Esophagus (tissue), 2 donors: ENCODE results near the gene C2orf81. TPM values are rescaled to one million over a fixed set of nuclear protein-coding genes. Genes with fewer than 3 reads are reported as not detected.
"Not testable (repeated sequence)": the region's sequence is repeated elsewhere in the genome, so short reads cannot be mapped to it uniquely, and the experiment has no call there.

ENCODE experiments used
- H3K27ac ChIP-seq, 2 donors: one replicate each; pipeline ENCODE4 v1.5.1; 2013; ENCODE audit warnings: low read depth in 2 of 2, mild to moderate bottlenecking in 2 of 2, inconsistent platforms in 1 of 2, low read length in 1 of 2, moderate library complexity in 1 of 2
- H3K27me3 ChIP-seq, 2 donors: one replicate each; pipeline ENCODE4 v1.6.1; 2013; ENCODE audit warnings: low read length in 2 of 2, control low read depth in 1 of 2, mild to moderate bottlenecking in 1 of 2; ENCODE audit not compliant: insufficient read depth in 2 of 2, control insufficient read depth in 1 of 2
- H3K36me3 ChIP-seq, 2 donors: one replicate each; pipeline ENCODE4 v1.6.1; 2013; ENCODE audit warnings: low read length in 1 of 2; ENCODE audit not compliant: control insufficient read depth in 2 of 2, insufficient read depth in 2 of 2
- H3K4me1 ChIP-seq, 2 donors: one replicate each; pipeline ENCODE4 v1.6.1; 2013; ENCODE audit warnings: low read length in 1 of 2; ENCODE audit not compliant: control insufficient read depth in 2 of 2, insufficient read depth in 2 of 2
- H3K4me3 ChIP-seq, 2 donors: one replicate each; pipeline ENCODE4 v1.5.1; 2013; ENCODE audit warnings: low read length in 2 of 2, mild to moderate bottlenecking in 2 of 2, low read depth in 1 of 2, moderate library complexity in 1 of 2
- H3K9me3 ChIP-seq, 2 donors: one replicate each; pipeline ENCODE4 v1.6.1; 2013; ENCODE audit warnings: mild to moderate bottlenecking in 2 of 2, low read depth in 1 of 2, low read length in 1 of 2, moderate library complexity in 1 of 2; ENCODE audit not compliant: control insufficient read depth in 2 of 2, insufficient read depth in 1 of 2
- WGBS, 2 donors: extraction: QIAGEN DNeasy Blood & Tissue Kit; methylation state at CpG; one replicate each; pipeline ENCODE4 v1.1.7; 2013; 5-methylcytosine and 5-hydroxymethylcytosine counted together
- polyA plus RNA-seq, 2 donors: library from polyadenylated mRNA; stranded (reverse); fragments of 200-250 nt; gene quantifications; one replicate each; pipeline ENCODE4 v1.2.3, GENCODE V29; 2013
- donor health status: healthy with polysubstance abuse.
- donor health status: Bipolar disorder and iron deficiency.

The C2orf81 gene
- polyA plus RNA-seq, 2 donors: 0.81 to 0.92 TPM

DNA sequence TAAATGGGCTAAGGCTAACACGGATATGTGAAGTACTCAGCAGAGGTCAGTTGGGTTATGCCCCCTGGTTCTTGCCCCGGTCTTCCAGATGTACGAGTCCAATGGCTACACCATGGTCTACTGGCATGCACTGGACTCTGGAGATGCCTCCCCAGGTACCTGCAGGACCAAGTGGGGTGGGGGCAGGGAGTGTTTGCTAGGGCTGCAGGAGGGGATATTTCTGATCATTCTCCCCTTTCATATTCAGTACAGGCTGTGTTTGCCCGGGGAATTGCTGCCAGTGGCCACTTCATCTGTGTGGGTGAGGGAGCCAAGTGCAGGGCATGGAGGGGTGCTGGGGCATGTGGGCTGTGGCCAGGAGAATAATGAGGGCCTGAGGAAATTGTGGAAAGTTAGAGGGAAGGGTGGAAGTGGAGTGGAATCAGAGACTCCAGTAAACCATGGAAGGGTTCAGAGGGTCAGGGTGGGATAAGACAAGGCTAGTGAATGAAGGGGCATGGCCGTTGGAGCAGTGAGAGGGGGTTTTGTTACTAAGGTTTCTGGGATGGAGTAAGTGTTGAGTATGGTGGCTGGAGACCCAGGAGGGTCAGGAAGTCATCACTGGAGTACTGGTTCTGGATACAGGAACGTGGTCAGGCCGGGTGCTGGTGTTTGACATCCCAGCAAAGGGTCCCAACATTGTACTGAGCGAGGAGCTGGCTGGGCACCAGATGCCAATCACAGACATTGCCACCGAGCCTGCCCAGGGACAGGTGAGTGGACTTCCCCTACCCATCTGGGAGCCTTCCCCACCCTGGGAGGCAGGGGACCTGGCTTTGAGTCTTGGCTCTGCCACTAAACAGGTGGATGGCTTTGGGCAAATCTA lies 2.0 kb upstream of the C2orf81 start:
- Histone ChIP-seq H3K27ac (no peak overlapping the region), H3K9me3 (no peaks in the 10 kb centered on the region), H3K4me1 (peaks cover 0 to 8% of the 10 kb centered on the region in 2 donors), H3K27me3 (no peaks in the 10 kb centered on the region), H3K36me3 (peaks cover 2 to 5% of the 10 kb centered on the region in 2 donors), H3K4me3 (no peak overlapping the region)
- WGBS, 2 donors: 76% methylated on average over 9 of the region's 9 CpGs

DNA sequence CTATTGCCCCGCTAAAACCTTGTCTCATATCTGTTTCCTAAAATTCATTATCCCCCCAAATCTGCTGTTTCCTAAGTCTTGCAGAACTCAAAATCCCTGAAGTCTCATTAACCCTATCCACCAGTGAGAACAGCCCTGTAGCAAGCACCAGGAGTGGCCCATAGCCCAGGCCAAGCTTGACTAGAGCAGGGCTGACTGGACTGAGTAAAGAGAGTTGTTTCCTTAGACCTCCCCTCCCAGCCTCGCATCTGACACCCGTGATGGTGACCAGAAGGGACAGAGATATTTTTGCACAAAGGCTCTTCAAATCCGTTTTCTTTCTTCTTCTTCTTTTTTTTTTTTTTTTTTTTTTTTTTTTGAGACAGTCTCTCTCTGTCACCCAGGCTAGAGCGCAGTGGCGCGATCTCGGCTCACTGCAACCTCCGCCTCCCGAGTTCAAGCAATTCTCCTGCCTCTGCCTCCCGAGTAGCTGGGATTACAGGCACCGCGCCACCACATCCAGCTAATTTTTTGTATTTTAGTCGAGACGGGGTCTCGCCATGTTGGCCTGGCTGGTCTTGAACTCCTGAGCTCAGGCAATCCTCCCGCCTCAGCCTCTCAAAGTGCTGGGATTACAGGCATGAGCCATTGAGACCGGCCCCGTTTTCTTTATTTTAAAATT lies 846 bp downstream of the C2orf81 start:
- H3K36me3 ChIP-seq, H3K9me3 ChIP-seq, H3K4me3 ChIP-seq, H3K4me1 ChIP-seq, H3K27me3 ChIP-seq, H3K27ac ChIP-seq: not testable (repeated sequence)
- WGBS, 2 donors: 74 to 77% methylated on average over 18 to 19 of the region's 19 CpGs

DNA sequence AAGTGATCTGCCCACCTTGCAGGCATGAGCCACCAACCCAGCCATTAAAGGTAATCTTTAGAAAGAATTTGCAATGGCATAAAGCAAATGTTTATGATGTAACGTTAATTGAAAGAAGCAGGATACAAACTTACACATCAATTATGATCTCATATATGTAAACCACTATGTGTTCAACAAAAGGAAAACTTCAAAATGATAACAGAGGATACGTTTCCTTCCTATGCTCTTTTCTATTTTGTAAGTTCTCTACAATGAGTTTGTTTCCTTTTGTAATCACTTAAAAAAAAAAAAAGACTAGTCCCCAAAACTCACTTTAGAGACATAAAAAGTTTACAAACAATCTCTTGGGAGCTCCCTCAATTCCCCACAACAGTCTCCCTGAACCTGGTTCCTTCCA lies 1.4 kb downstream of the C2orf81 start:
- no peak overlapping the region for H3K27ac ChIP-seq
- H3K9me3 ChIP-seq: no peaks in the 10 kb centered on the region
- H3K4me1 ChIP-seq: peaks cover 0 to 9% of the 10 kb centered on the region in 2 donors
- H3K4me3 ChIP-seq: no peak overlapping the region
- H3K36me3 ChIP-seq: no peaks in the 10 kb centered on the region
- H3K27me3 ChIP-seq: peaks cover 0 to 2% of the 10 kb centered on the region in 2 donors
- 75 to 82% methylated on average over 2 of the region's 2 CpGs for WGBS, 2 donors

DNA sequence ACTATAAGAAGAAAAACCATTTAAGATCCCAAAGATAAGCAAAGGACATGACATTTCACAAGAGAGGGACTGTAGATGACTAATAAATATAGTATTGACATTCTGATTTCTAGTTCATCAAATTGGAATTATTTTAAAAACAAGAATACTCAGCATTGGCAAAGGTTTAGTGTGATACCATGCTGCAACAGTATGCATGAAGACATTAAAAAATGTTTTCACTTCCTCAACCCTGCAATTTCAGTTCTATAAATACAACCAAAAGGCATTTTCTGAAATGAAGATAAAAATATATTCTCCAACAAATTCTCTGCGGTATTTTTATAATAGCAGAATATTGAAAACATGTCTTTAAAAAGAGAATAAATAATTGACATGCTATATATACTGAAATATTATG lies 2.1 kb downstream of the C2orf81 start:
- no peaks in the 10 kb centered on the region for H3K9me3 ChIP-seq
- 83 to 92% methylated on average over 1 of the region's 1 CpG for WGBS, 2 donors
- peaks cover 0 to 2% of the 10 kb centered on the region in 2 donors for H3K27me3 ChIP-seq
- H3K36me3 ChIP-seq: no peaks in the 10 kb centered on the region
- H3K4me3 ChIP-seq: no peak overlapping the region
- peaks cover 2 to 14% of the 10 kb centered on the region in 2 donors for H3K4me1 ChIP-seq
- no peak overlapping the region for H3K27ac ChIP-seq

GRCh38 chr2:74418312-74418711 lies 3.1 kb downstream of the C2orf81 start:
- no peak overlapping the region for H3K4me3 ChIP-seq
- WGBS, 2 donors: 79 to 80% methylated on average over 27 of the region's 27 CpGs
- peaks cover 0 to 2% of the 10 kb centered on the region in 2 donors for H3K27me3 ChIP-seq
- peaks cover 4 to 19% of the 10 kb centered on the region in 2 donors for H3K4me1 ChIP-seq
- H3K27ac ChIP-seq: no peak overlapping the region
- H3K9me3 ChIP-seq: no peaks in the 10 kb centered on the region
- no peaks in the 10 kb centered on the region for H3K36me3 ChIP-seq

- no peak overlapping the region for H3K27ac ChIP-seq
- H3K4me3 ChIP-seq: no peak overlapping the region
- 86 to 94% methylated on average over 5 to 6 of the region's 6 CpGs for WGBS, 2 donors
- peaks cover 4 to 19% of the 10 kb centered on the region in 2 donors for H3K4me1 ChIP-seq
- no peaks in the 10 kb centered on the region for H3K36me3 ChIP-seq
- H3K27me3 ChIP-seq: peaks cover 0 to 2% of the 10 kb centered on the region in 2 donors
- H3K9me3 ChIP-seq: no peaks in the 10 kb centered on the region
Observed at GRCh38 chr2:74417763-74418162, 3.7 kb downstream of the C2orf81 start.

GRCh38 chr2:74417197-74417596 lies 4.2 kb downstream of the C2orf81 start:
- H3K36me3 ChIP-seq: no peaks in the 10 kb centered on the region
- H3K4me3 ChIP-seq: no peak overlapping the region
- 73 to 82% methylated on average over 3 of the region's 3 CpGs for WGBS, 2 donors
- H3K4me1 ChIP-seq: peaks cover 4 to 17% of the 10 kb centered on the region in 2 donors
- H3K27ac ChIP-seq: no peak overlapping the region
- no peaks in the 10 kb centered on the region for H3K9me3 ChIP-seq
- peaks cover 0 to 2% of the 10 kb centered on the region in 2 donors for H3K27me3 ChIP-seq

DNA sequence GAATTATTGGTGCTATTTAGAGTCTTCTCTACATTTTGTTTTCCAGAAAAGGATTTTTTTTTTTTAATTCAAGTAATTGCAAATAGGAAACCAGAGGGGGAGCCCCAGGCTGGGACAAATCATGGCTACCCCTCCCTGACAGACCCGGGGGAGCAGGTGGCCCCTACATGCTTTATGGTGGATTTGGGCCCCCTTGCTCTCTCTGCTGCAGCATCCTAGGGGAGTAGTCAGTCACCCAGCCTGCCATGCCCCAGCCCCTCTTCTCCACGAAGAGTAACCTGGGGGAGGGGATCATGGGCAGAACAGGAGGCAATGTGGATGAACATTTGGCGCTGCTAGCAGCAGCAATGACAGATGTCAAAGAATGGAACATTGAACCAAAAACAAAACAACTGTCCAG lies 4.6 kb downstream of the C2orf81 start:
- Histone ChIP-seq H3K27me3 (peaks cover 0 to 2% of the 10 kb centered on the region in 2 donors), H3K27ac (no peak overlapping the region), H3K36me3 (no peaks in the 10 kb centered on the region), H3K4me1 (peaks cover 4 to 13% of the 10 kb centered on the region in 2 donors), H3K9me3 (no peaks in the 10 kb centered on the region), H3K4me3 (no peak overlapping the region)
- 60 to 66% methylated on average over 3 of the region's 3 CpGs for WGBS, 2 donors

- H3K9me3 ChIP-seq: no peaks in the 10 kb centered on the region
- H3K4me3 ChIP-seq: peak overlapping the region; percentile 35 to 45
- H3K36me3 ChIP-seq: no peaks in the 10 kb centered on the region
- H3K27ac ChIP-seq: no peak overlapping the region
- H3K27me3 ChIP-seq: peaks cover 0 to 2% of the 10 kb centered on the region in 2 donors
- H3K4me1 ChIP-seq: peaks cover 4 to 10% of the 10 kb centered on the region in 2 donors
- 55 to 65% methylated on average over 35 of the region's 35 CpGs for WGBS, 2 donors
Observed at GRCh38 chr2:74415762-74416395, 5.5 kb downstream of the C2orf81 start.
